HUES48 (cell line): Measurements from ENCODE around the gene PPARA.

Experiments
- H3K27ac ChIP-seq: one replicate; pipeline ENCODE4 v1.7.0; 2013; ENCODE audit warnings: low read depth, low read length, inconsistent platforms
- H3K27me3 ChIP-seq: 2 replicates; pipeline ENCODE4 v1.6.1; 2013; ENCODE audit warnings: mild to moderate bottlenecking, low read length; ENCODE audit not compliant: control insufficient read depth, insufficient read depth
- H3K36me3 ChIP-seq: 2 replicates; pipeline ENCODE4 v1.6.1; 2013; ENCODE audit warnings: low read length; ENCODE audit not compliant: control insufficient read depth, insufficient read depth
- H3K4me1 ChIP-seq: 2 replicates; pipeline ENCODE4 v1.6.1; 2013; ENCODE audit warnings: mild to moderate bottlenecking, low read length; ENCODE audit not compliant: control insufficient read depth, insufficient read depth
- H3K4me3 ChIP-seq: 2 replicates; pipeline ENCODE4 v1.5.1; 2013; ENCODE audit warnings: mild to moderate bottlenecking, low read depth, low read length
- H3K9ac ChIP-seq: 2 replicates; pipeline ENCODE4 v1.6.1; 2013; ENCODE audit warnings: mild to moderate bottlenecking, low read depth, low read length, moderate library complexity
- H3K9me3 ChIP-seq: 2 replicates; pipeline ENCODE4 v1.6.1; 2013; ENCODE audit warnings: low read length; ENCODE audit not compliant: control insufficient read depth, insufficient read depth

The PPARA gene

GRCh38 chr22:46107753-46108563 is 42.4 kb upstream of the PPARA start:
- no peaks in the 10 kb centered on the region for H3K27me3 ChIP-seq
- H3K9me3 ChIP-seq = no peaks in the 10 kb centered on the region
- H3K9ac ChIP-seq = no peak overlapping the region
- no peaks in the 10 kb centered on the region for H3K4me1 ChIP-seq
- no peak overlapping the region for H3K4me3 ChIP-seq
- H3K27ac ChIP-seq = no peak overlapping the region
- H3K36me3 ChIP-seq = no peaks in the 10 kb centered on the region

GRCh38 chr22:46108564-46109473 is 41.5 kb upstream of the PPARA start:
- Histone ChIP-seq H3K27ac (no peak overlapping the region), H3K9ac (no peak overlapping the region), H3K4me1 (no peaks in the 10 kb centered on the region), H3K27me3 (no peaks in the 10 kb centered on the region), H3K4me3 (no peak overlapping the region), H3K9me3 (no peaks in the 10 kb centered on the region), H3K36me3 (no peaks in the 10 kb centered on the region)

- Histone ChIP-seq H3K27ac (no peak overlapping the region), H3K27me3 (no peaks in the 10 kb centered on the region), H3K9me3 (no peaks in the 10 kb centered on the region), H3K4me1 (no peaks in the 10 kb centered on the region), H3K4me3 (no peak overlapping the region), H3K9ac (no peak overlapping the region), H3K36me3 (no peaks in the 10 kb centered on the region)
Measured at GRCh38 chr22:46109474-46110003, 40.8 kb upstream of the PPARA start.

GRCh38 chr22:46110215-46110614 is 40.1 kb upstream of the PPARA start:
- Histone ChIP-seq H3K27me3 (no peaks in the 10 kb centered on the region), H3K4me3 (no peak overlapping the region), H3K27ac (no peak overlapping the region), H3K9me3 (no peaks in the 10 kb centered on the region), H3K36me3 (no peaks in the 10 kb centered on the region), H3K9ac (no peak overlapping the region), H3K4me1 (no peaks in the 10 kb centered on the region)

GRCh38 chr22:46111645-46112306 is 38.5 kb upstream of the PPARA start:
- Histone ChIP-seq H3K4me1 (peaks cover 2% of the 10 kb centered on the region; the same call in 1 of the 2 replicates), H3K4me3 (no peak overlapping the region), H3K27ac (no peak overlapping the region), H3K27me3 (no peaks in the 10 kb centered on the region), H3K9ac (no peak overlapping the region), H3K36me3 (no peaks in the 10 kb centered on the region), H3K9me3 (no peaks in the 10 kb centered on the region)

- peaks cover 3% of the 10 kb centered on the region; the same call in 1 of the 2 replicates for H3K4me1 ChIP-seq
- H3K36me3 ChIP-seq = no peaks in the 10 kb centered on the region
- no peaks in the 10 kb centered on the region for H3K9me3 ChIP-seq
- H3K27me3 ChIP-seq = no peaks in the 10 kb centered on the region; the same call in 1 of the 2 replicates
- H3K27ac ChIP-seq = no peak overlapping the region
- no peak overlapping the region for H3K4me3 ChIP-seq
- H3K9ac ChIP-seq = no peak overlapping the region
Measured at GRCh38 chr22:46112405-46112804, 37.9 kb upstream of the PPARA start.

GRCh38 chr22:46113110-46113909 is 37.0 kb upstream of the PPARA start:
- H3K9ac ChIP-seq = no peak overlapping the region
- no peak overlapping the region for H3K27ac ChIP-seq
- H3K9me3 ChIP-seq = no peaks in the 10 kb centered on the region
- no peak overlapping the region for H3K4me3 ChIP-seq
- no peaks in the 10 kb centered on the region; the same call in 1 of the 2 replicates for H3K27me3 ChIP-seq
- no peaks in the 10 kb centered on the region for H3K36me3 ChIP-seq
- H3K4me1 ChIP-seq = peaks cover 3% of the 10 kb centered on the region; the same call in 1 of the 2 replicates

- Histone ChIP-seq H3K9ac (no peak overlapping the region), H3K27me3 (no peaks in the 10 kb centered on the region; the same call in 1 of the 2 replicates), H3K27ac (no peak overlapping the region), H3K9me3 (no peaks in the 10 kb centered on the region), H3K36me3 (no peaks in the 10 kb centered on the region), H3K4me1 (peaks cover 3% of the 10 kb centered on the region; the same call in 1 of the 2 replicates), H3K4me3 (no peak overlapping the region)
Measured at GRCh38 chr22:46113910-46114517, 36.3 kb upstream of the PPARA start.

- no peak overlapping the region for H3K9ac ChIP-seq
- H3K27me3 ChIP-seq = no peaks in the 10 kb centered on the region; the same call in 1 of the 2 replicates
- no peaks in the 10 kb centered on the region for H3K36me3 ChIP-seq
- no peaks in the 10 kb centered on the region for H3K9me3 ChIP-seq
- peaks cover 3% of the 10 kb centered on the region; the same call in 1 of the 2 replicates for H3K4me1 ChIP-seq
- H3K4me3 ChIP-seq = no peak overlapping the region
- no peak overlapping the region for H3K27ac ChIP-seq
Measured at GRCh38 chr22:46114518-46115387, 35.6 kb upstream of the PPARA start.
